GM18951 (cell line): ENCODE data around the gene ELAVL3.
A peak's percentile ranks its signal among the peaks of the same experiment; 100 is the strongest.

Source experiments
- POLR2A ChIP-seq: IDR thresholded peaks from 4 replicates; pipeline ENCODE4 v1.6.1; 2011; ENCODE audit warnings: mild to moderate bottlenecking; ENCODE audit not compliant: insufficient read length, insufficient read depth; ENCODE audit errors: extremely low read depth
- in situ Hi-C: fragments of 300-500 bp; cut with MboI; formaldehyde crosslinking; loops from one replicate; pipeline ENCODE4 v1.12.0; 2022; ENCODE audit warnings: low sequenced_read_pairs, mixed read lengths, inconsistent platforms; ENCODE audit not compliant: unreplicated experiment

Gene ELAVL3

GRCh38 chr19:11480715-11481533 lies at the start of gene ELAVL3:
ELAVL3 (minus strand) TSS chr19:11481046; CDS start chr19:11480608, 438 bp downstream.
- in situ Hi-C loops, result no loop called here
- TF ChIP-seq POLR2A, result no peak

DNA sequence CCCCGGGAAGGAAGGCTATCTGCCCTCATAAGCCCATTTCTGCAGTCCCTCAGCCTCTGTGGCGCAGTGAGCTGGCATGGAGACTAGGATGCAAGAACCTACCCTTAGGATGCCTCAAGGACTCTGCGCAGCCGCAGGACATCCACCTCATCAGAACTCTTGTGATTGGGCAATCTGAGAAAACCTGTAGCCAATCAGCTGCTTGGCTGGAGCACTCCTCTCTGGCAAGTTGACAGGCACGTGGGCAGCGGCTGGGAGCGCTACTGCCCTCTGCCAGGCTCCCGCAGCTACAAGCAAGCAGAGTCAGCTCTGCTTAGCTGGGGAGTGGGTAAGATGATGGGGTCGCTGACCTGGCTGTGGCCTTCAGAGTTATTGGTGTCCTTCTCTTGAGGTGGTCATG lies 49.6 kb upstream of the ELAVL3 start:
- TF ChIP-seq POLR2A, result no peak
- in situ Hi-C loops, result no loop called here

DNA sequence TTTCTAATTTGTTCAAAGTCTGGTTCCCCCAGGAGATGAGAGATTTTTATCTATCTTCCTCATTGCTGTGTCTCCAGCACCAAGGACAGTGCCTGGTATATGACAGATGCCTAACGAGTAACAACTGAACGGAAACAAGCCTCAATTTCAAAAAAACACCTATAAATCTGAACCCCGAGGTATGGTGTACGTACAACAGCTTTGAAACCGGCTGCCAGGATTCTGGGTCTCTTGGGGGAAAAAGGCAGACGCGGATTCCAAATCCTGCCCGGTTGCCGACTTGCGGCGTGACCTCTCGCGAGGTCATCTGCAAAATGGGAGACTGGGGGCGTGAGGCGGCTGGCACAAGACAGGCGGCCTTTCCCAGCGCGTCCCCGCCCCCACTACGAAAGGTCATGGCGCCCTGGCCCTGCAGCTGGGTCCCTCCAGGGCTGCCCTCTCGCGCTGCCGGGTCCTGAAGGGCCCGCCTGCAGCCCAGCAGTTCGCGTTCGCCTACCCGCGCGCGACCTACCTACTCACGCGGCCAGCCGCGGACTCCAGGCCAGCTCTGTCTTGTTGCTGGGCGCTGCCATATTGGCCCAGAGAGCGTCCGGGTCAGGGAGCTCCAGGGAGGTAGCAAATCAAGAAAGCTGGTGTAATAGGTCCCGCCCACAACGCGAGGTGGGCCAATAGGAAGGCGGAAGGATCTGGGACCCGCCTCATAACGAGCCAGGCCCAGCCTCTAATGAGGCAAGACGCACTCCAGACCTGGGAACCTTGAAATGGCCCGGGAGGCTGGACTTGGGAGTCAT lies 47.9 kb upstream of the ELAVL3 start, which contains the start of gene ECSIT:
Gene ECSIT (minus strand): TSS at position 584 of the 791 bp plus-strand sequence. CDS start 9,964 bp downstream, outside the sequence.
- in situ Hi-C loops, result no loop called here
- peak; percentile 66 for TF ChIP-seq POLR2A

- TF ChIP-seq POLR2A, result no peak
- in situ Hi-C loops, result no loop called here
Observed at GRCh38 chr19:11519138-11519537, 38.3 kb upstream of the ELAVL3 start.

DNA sequence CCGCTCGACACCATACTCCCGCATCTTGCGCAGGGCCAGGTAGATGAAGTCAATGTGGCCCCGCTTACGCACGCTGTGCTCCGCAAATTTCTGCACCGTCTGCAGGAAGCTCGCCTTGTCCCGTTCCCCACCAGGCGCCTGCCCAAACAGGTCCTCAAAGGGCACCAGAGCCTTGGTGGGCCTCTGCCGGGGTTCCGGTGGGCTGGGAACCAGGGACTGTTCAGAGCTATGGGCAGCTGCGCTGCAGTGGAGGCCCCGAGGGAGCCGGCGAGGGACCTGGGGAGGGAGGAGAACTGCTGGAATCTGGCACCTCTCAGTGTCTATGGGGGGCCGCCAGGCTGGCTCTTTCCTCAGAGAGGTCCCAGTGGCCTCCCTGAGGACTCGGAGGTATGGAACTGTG lies 33.1 kb upstream of the ELAVL3 start:
- TF ChIP-seq POLR2A, result no peak
- in situ Hi-C loops, result no loop called here

DNA sequence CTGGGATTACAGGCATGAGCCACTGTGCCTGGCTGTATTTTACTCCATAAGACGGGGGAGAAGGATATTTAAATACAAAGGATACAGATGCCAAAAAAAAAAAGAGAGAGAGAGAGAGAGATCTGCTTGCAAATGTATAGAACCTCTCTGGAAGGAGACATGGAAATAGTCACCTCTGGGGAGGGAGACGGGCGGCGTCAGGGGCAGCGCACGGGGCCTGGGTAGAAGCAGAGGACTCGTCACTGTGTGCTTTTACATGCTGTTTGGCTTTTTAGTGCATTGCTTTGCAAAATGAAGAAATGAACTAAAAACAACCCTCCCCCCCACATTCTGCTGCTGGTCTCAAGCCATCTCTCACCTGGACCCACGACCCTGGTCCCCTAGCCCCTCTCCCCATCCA lies 29.6 kb upstream of the ELAVL3 start:
- in situ Hi-C loops, result no loop called here
- no peak for TF ChIP-seq POLR2A

- TF ChIP-seq POLR2A, result no peak
- in situ Hi-C loops, result no loop called here
Observed at GRCh38 chr19:11507370-11508078, 26.7 kb upstream of the ELAVL3 start.

GRCh38 chr19:11506967-11507366 lies 26.1 kb upstream of the ELAVL3 start:
- no peak for TF ChIP-seq POLR2A
- in situ Hi-C loops, result no loop called here

GRCh38 chr19:11506101-11506555 lies 25.3 kb upstream of the ELAVL3 start:
- in situ Hi-C loops, result no loop called here
- TF ChIP-seq POLR2A, result no peak

DNA sequence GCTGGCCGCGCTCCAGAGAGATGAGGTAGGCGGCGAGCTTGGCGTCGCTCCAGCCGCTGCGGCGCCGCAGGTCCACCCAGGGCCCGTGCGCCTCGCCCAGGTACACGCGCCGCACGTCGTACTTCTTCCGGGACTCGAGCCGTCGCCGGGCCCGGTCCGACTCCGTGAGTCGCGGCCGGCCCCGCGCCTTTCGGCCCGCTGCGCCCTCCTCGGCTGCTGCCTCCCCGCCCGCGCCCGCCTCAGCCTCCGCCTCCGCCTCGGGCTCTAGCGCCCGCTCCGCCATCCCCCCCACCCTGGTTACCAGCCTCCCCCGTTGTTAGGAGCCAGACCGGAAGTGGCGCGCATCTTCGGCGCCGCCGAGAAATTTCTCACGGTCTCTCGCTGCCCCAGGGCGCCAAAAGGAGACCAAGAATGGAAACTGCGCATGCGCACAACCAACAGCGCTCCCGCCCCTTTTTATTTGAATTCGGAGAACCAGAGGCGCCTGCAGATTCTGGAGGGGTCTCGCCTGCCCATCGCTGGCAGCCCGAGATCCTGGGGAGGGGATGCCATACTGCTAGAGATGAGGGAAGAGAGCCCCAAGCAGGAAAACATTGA lies 24.8 kb upstream of the ELAVL3 start, which contains the start of gene ZNF653:
Gene ZNF653 (minus strand): TSS at position 336 of the 597 bp plus-strand sequence. CDS start 53 bp downstream, at position 283.
- in situ Hi-C loops, result no loop called here

DNA sequence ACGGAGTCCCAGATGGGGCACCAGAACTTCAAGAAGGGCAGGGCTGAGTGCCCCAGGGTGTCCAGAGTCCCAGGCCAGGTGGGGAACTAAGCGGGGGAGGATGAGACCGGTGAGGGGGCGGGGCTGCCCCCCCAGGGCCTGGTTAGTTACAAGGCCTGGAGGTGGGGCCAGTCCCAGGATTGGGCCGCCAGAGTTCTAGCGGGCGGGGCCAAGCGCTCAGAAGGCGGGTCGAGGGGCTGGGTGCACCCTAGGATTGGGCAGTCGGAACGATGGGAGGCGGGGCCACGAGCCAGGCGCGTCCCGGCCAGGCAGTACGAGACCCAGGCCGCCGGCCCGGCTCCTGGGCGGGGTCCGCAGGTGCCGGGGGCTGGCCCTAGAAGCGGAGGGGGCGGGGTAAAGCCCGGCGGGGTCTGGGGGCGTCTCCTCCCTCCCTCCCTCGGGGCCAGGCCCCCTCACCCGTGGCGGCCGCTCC lies 24.2 kb upstream of the ELAVL3 start:
- in situ Hi-C loops, result no loop called here

More for the DNA sequence above, 24.8 kb upstream of the ELAVL3 start, which contains the start of gene ZNF653:
- peak; percentile 57 for TF ChIP-seq POLR2A

GRCh38 chr19:11504502-11505031 lies 23.7 kb upstream of the ELAVL3 start:
- TF ChIP-seq POLR2A, result no peak
- in situ Hi-C loops, result no loop called here

More for the DNA sequence above, 24.2 kb upstream of the ELAVL3 start:
- no peak for TF ChIP-seq POLR2A

- in situ Hi-C loops, result no loop called here
- no peak for TF ChIP-seq POLR2A
Observed at GRCh38 chr19:11499890-11500420, 19.1 kb upstream of the ELAVL3 start.
